H1 (cell line): Measurements from ENCODE around the gene TTI1. TPM values are rescaled to one million over a fixed set of nuclear protein-coding genes. Genes with fewer than 3 reads are reported as not detected.

Source experiments
- CHD7 ChIP-seq: fragments of 300-600 bp; sonication (generic); IDR thresholded peaks from 2 replicates; pipeline ENCODE4 v1.7.1; 2012; ENCODE audit warnings: low read length, moderate library complexity, mild to moderate bottlenecking, inconsistent platforms; ENCODE audit not compliant: insufficient replicate concordance
- CREB1 ChIP-seq: IDR thresholded peaks from 2 replicates; pipeline ENCODE4 v1.6.1; 2012; ENCODE audit warnings: inconsistent platforms
- JUN ChIP-seq: IDR thresholded peaks from 2 replicates; pipeline ENCODE4 v1.6.1; 2011; ENCODE audit warnings: low read depth, mild to moderate bottlenecking, improper control_type of control experiment, low read length
- SIRT6 ChIP-seq: IDR thresholded peaks from one replicate; pipeline ENCODE4 v1.7.1; 2012; ENCODE audit warnings: low read length, inconsistent platforms
- SUZ12 ChIP-seq: fragments of 200-600 bp; sonication (generic); IDR thresholded peaks from 2 replicates; pipeline ENCODE4 v1.6.1; 2012; ENCODE audit warnings: mild to moderate bottlenecking, inconsistent platforms, low read length, moderate library complexity, mixed read lengths
- TAF1 ChIP-seq: IDR thresholded peaks from 2 replicates; pipeline ENCODE4 v1.6.1; 2011; ENCODE audit warnings: mild to moderate bottlenecking, low read depth, low read length
- TBP ChIP-seq: IDR thresholded peaks from 2 replicates; pipeline ENCODE4 v1.6.1; 2011; ENCODE audit warnings: low read depth, low read length, improper control_type of control experiment
- polyA plus RNA-seq, 7 experiments: library from polyadenylated mRNA; depleted of rRNA in 3 of 7; stranded (reverse) in 5 of 7; unstranded in 2 of 7; fragments of >200 nt in 5 of 7; fragments of 200-250 nt in 2 of 7; gene quantifications; 1 replicate in 5 of 7; 2 replicates in 1 of 7; 4 replicates in 1 of 7; pipeline versions ENCODE4 v1.2.1 to v1.2.3, GENCODE V29; 2011 to 2013; ENCODE audit warnings: missing spikeins in 2 of 7, mixed read lengths in 2 of 7
- total RNA-seq: library from RNA; stranded (reverse); fragmentation: NEBNext Ultra II Directional; extraction: Animal tissue kit (Norgen Biotek cat#: 25700); gene quantifications from 2 replicates; pipeline ENCODE4 v1.2.1, GENCODE V29; 2021

The TTI1 gene
- total and polyA plus RNA-seq, 2 of the 8 experiments (the other 6 are each of a cell fraction or from before 2014, with no cell fraction given) = 34.1 to 47.0 TPM

GRCh38 chr20:38078084-38078483, 44.8 kb upstream of the TTI1 start (continued):
- TF ChIP-seq CHD7 (no peak), TAF1 (no peak), SIRT6 (no peak), JUN (no peak), SUZ12 (no peak), TBP (no peak), CREB1 (no peak)
